Adipocyte (in vitro differentiated cells): Measurements from ENCODE around the gene LIF.

Experiments used
- DNase-seq: peaks from one replicate; pipeline ENCODE4 v3.0.0-alpha.2; 2015; ENCODE audit warnings: low read depth
- H3K27me3 ChIP-seq: replicated peaks from 2 replicates; pipeline ENCODE4 v1.7.0; 2013; ENCODE audit warnings: mild to moderate bottlenecking, low read length, moderate library complexity; ENCODE audit not compliant: control insufficient read depth, insufficient read depth
- H3K36me3 ChIP-seq: 2 replicates; pipeline ENCODE4 v1.7.0; 2013; ENCODE audit warnings: low read length, mild to moderate bottlenecking, moderate library complexity; ENCODE audit not compliant: control insufficient read depth, insufficient read depth, severe bottlenecking
- H3K4me1 ChIP-seq: 2 replicates; pipeline ENCODE4 v1.7.0; 2013; ENCODE audit warnings: mild to moderate bottlenecking, low read length, moderate library complexity; ENCODE audit not compliant: control insufficient read depth, insufficient read depth
- H3K4me3 ChIP-seq: 2 replicates; pipeline ENCODE4 v1.7.0; 2013; ENCODE audit warnings: mild to moderate bottlenecking, low read length, moderate library complexity
- H3K9ac ChIP-seq: 2 replicates; pipeline ENCODE4 v1.7.0; 2013; ENCODE audit warnings: mild to moderate bottlenecking, low read length, moderate library complexity
- H3K9me3 ChIP-seq: 2 replicates; pipeline ENCODE4 v1.7.0; 2013; ENCODE audit warnings: mild to moderate bottlenecking, low read length, moderate library complexity; ENCODE audit not compliant: control insufficient read depth

Gene LIF

GRCh38 chr22:30198152-30198825 is 48.3 kb downstream of the LIF start:
- Histone ChIP-seq H3K9ac (no peak overlapping the region), H3K4me1 (peaks cover 29% of the 10 kb centered on the region), H3K9me3 (no peaks in the 10 kb centered on the region), H3K36me3 (no peaks in the 10 kb centered on the region), H3K27me3 (no peaks in the 10 kb centered on the region), H3K4me3 (no peak overlapping the region)
- DNase-seq, result peak; percentile 46

GRCh38 chr22:30197389-30197788 is 49.2 kb downstream of the LIF start:
- H3K4me3 ChIP-seq, result peak overlapping the region; percentile 67
- H3K9ac ChIP-seq, result no peak overlapping the region
- peaks cover 28% of the 10 kb centered on the region for H3K4me1 ChIP-seq
- H3K36me3 ChIP-seq, result no peaks in the 10 kb centered on the region
- no peak for DNase-seq
- H3K27me3 ChIP-seq, result no peaks in the 10 kb centered on the region
- H3K9me3 ChIP-seq, result no peaks in the 10 kb centered on the region

DNA sequence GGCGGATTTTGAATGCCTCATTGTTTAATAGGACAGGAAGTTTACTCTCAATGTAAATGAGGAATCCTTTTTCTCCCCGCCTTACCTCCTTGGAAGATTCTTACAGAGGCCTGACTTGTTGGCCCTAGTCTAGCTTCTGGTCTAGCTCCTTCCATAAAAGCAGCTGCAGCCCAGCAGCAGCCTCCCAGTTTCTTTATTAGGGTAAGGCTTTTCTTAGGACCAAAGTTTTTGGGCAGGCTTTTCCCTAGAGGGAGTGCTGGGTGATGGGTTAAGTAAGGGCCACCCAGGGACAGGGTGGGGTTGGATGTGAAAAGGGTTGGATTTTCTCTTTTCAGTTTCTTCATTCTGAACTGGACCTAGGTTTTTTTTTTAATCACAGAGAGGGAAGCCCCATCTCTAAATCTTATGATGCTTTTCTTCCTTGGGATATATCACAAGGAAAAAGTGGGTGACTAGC is 49.7 kb downstream of the LIF start:
- no peak for DNase-seq
- H3K4me1 ChIP-seq, result peaks cover 24% of the 10 kb centered on the region
- no peaks in the 10 kb centered on the region for H3K36me3 ChIP-seq
- H3K9ac ChIP-seq, result peak overlapping the region; percentile 57
- H3K27me3 ChIP-seq, result no peaks in the 10 kb centered on the region
- peak overlapping the region; percentile 67 for H3K4me3 ChIP-seq
- no peaks in the 10 kb centered on the region for H3K9me3 ChIP-seq

DNA sequence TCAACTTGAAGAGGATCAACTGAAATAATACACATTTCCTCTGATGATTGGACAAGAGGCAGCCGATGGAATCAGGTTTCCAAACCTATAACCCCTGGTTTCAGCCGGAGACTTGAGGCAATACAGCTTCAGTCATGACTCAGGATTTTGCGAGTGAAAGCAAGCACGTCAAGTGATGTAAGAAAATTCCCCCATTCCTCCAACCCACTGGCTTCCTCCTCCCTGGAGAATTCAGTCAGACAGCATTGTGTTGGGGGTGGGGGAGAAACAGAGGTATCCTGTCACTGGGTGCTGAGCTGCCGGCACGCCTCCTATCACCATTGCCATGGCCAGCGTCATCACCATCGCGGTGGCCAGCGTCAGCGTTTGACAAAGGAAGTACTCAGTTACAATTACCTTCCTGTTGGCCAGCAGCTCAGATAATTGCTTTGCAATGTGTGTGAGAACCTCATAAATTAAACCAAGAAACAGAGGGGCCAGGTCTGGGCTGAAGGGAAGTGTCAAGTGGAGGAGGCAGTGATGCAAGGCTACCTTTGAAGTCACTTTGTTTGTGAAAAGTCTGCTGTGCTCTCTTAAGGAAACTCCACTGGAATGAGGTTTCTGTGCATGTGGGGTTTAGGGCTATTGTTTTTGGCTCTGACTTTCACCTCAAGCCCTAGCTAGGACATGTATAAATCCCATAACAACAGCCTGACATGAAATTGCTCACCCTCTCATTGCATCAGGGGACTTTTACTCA is 50.2 kb downstream of the LIF start:
- peak; percentile 99 for DNase-seq
- Histone ChIP-seq H3K27me3 (no peaks in the 10 kb centered on the region), H3K36me3 (no peaks in the 10 kb centered on the region), H3K9ac (peak overlapping the region; percentile 57), H3K9me3 (no peaks in the 10 kb centered on the region), H3K4me1 (peaks cover 23% of the 10 kb centered on the region), H3K4me3 (peak overlapping the region; percentile 67)

- Histone ChIP-seq H3K36me3 (no peaks in the 10 kb centered on the region), H3K4me1 (peaks cover 23% of the 10 kb centered on the region), H3K9me3 (no peaks in the 10 kb centered on the region), H3K4me3 (peak overlapping the region; percentile 67), H3K27me3 (no peaks in the 10 kb centered on the region), H3K9ac (peak overlapping the region; percentile 57)
- DNase-seq, result no peak
Observed at GRCh38 chr22:30195245-30196140, 51.1 kb downstream of the LIF start.

GRCh38 chr22:30193031-30193775 is 53.4 kb downstream of the LIF start:
- H3K36me3 ChIP-seq, result no peaks in the 10 kb centered on the region
- no peak overlapping the region for H3K9ac ChIP-seq
- H3K27me3 ChIP-seq, result no peaks in the 10 kb centered on the region
- no peaks in the 10 kb centered on the region for H3K9me3 ChIP-seq
- peaks cover 23% of the 10 kb centered on the region for H3K4me1 ChIP-seq
- no peak for DNase-seq
- H3K4me3 ChIP-seq, result no peak overlapping the region

DNA sequence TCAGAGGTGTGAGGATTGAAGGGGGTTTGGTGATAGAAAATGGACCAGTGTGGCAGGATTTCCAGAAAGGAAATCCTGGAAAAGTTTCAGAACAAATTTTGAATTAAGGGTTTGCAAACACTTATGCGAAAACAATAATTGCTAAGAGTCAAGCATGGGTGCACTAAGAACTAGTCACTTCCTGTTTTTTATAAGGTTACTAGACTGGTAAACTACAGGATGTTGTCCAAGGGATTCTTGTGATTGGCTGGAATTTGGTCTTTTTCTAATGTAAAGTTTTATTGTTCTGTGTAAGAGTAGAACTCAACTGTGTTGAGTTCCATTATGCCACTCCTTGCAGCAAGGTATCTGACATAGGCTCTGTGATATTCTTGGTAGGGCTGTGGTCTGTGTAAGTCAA is 54.1 kb downstream of the LIF start:
- Histone ChIP-seq H3K4me3 (no peak overlapping the region), H3K9ac (no peak overlapping the region), H3K27me3 (no peaks in the 10 kb centered on the region), H3K36me3 (no peaks in the 10 kb centered on the region), H3K4me1 (peaks cover 23% of the 10 kb centered on the region), H3K9me3 (no peaks in the 10 kb centered on the region)
- DNase-seq, result no peak

GRCh38 chr22:30191040-30191701 is 55.4 kb downstream of the LIF start:
- DNase-seq, result peak; percentile 34
- Histone ChIP-seq H3K4me3 (no peak overlapping the region), H3K9ac (no peak overlapping the region), H3K27me3 (no peaks in the 10 kb centered on the region), H3K9me3 (no peaks in the 10 kb centered on the region), H3K36me3 (no peaks in the 10 kb centered on the region), H3K4me1 (peaks cover 11% of the 10 kb centered on the region)

DNA sequence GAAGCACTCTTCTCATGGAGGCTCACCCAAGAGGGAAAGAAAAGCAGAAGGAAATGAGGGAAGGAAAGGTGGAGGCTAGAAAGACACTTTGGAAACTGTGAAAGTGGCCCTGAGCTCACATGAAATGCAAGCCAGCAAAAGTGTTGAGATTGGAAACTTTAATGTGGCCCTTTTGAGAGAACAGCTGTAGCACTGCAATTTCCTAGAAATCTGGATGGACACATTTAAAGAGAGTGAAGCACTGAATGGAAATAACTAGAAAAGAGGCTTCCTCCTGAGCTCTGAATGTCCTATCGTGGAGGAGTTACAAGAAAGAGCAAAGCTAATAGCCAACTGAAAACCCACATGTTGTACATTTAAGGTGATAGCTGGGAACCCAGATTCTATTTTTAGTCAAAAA is 56.0 kb downstream of the LIF start:
- Histone ChIP-seq H3K4me1 (peaks cover 5% of the 10 kb centered on the region), H3K4me3 (no peak overlapping the region), H3K36me3 (no peaks in the 10 kb centered on the region), H3K27me3 (no peaks in the 10 kb centered on the region), H3K9me3 (no peaks in the 10 kb centered on the region), H3K9ac (no peak overlapping the region)
- no peak for DNase-seq
